ENCODE data around the gene GLI3.

Gene GLI3

GRCh38 chr7:42099470-42100155 lies 137.4 kb downstream of the GLI3 start:
- no peak for DNase-seq

- DNase-seq, result no peak
Measured at GRCh38 chr7:42099066-42099465, 137.9 kb downstream of the GLI3 start.

GRCh38 chr7:42097752-42098151 lies 139.3 kb downstream of the GLI3 start:
- DNase-seq, result no peak

GRCh38 chr7:42096681-42097561 lies 140.1 kb downstream of the GLI3 start:
- DNase-seq, result no peak

- DNase-seq, result no peak
Measured at GRCh38 chr7:42096268-42096667, 140.7 kb downstream of the GLI3 start.

GRCh38 chr7:42095791-42096190 lies 141.2 kb downstream of the GLI3 start:
- no peak for DNase-seq

- no peak for DNase-seq
Measured at GRCh38 chr7:42093349-42093905, 143.6 kb downstream of the GLI3 start.

GRCh38 chr7:42091461-42092291 lies 145.3 kb downstream of the GLI3 start:
- DNase-seq, result no peak

GRCh38 chr7:42090806-42091205 lies 146.2 kb downstream of the GLI3 start:
- no peak for DNase-seq

- DNase-seq, result no peak
Measured at GRCh38 chr7:42090056-42090455, 147.0 kb downstream of the GLI3 start.

GRCh38 chr7:42087616-42088015 lies 149.4 kb downstream of the GLI3 start:
- DNase-seq, result no peak

- DNase-seq, result no peak
Measured at GRCh38 chr7:42085531-42085930, 151.5 kb downstream of the GLI3 start.

GRCh38 chr7:42084263-42084662 lies 152.7 kb downstream of the GLI3 start:
- no peak for DNase-seq

- no peak for DNase-seq
Measured at GRCh38 chr7:42083284-42083683, 153.7 kb downstream of the GLI3 start.

GRCh38 chr7:42082144-42082543 lies 154.9 kb downstream of the GLI3 start:
- DNase-seq, result no peak

GRCh38 chr7:42081671-42082070 lies 155.3 kb downstream of the GLI3 start:
- DNase-seq, result no peak

GRCh38 chr7:42080841-42081586 lies 156.0 kb downstream of the GLI3 start:
- DNase-seq, result no peak

GRCh38 chr7:42077271-42078135 lies 159.5 kb downstream of the GLI3 start:
- DNase-seq, result no peak

- DNase-seq, result no peak
Measured at GRCh38 chr7:42076870-42077269, 160.1 kb downstream of the GLI3 start.

- DNase-seq, result no peak
Measured at GRCh38 chr7:42075418-42075817, 161.6 kb downstream of the GLI3 start.

- no peak for DNase-seq
Measured at GRCh38 chr7:42074076-42074475, 162.9 kb downstream of the GLI3 start.
